ENCODE results near the gene SERTAD4.

The SERTAD4 gene

GRCh38 chr1:210231846-210232510 lies 618 bp upstream of the SERTAD4 start:
- DNase-seq (ENCODE audit: low read depth in 1 of 2, low spot score in 1 of 2), result no peak

GRCh38 chr1:210233216-210233494 lies 559 bp downstream of the SERTAD4 start:
- no peak for DNase-seq (ENCODE audit: low read depth in 1 of 2, low spot score in 1 of 2)

- no peak for DNase-seq (ENCODE audit: low read depth in 1 of 2, low spot score in 1 of 2)
Measured at GRCh38 chr1:210233495-210234328, 1.1 kb downstream of the SERTAD4 start.

- DNase-seq (ENCODE audit: low read depth in 1 of 2, low spot score in 1 of 2), result no peak
Measured at GRCh38 chr1:210234329-210234757, 1.7 kb downstream of the SERTAD4 start.

- no peak for DNase-seq (ENCODE audit: low read depth in 1 of 2, low spot score in 1 of 2)
Measured at GRCh38 chr1:210235363-210236053, 2.9 kb downstream of the SERTAD4 start.

- no peak for DNase-seq (ENCODE audit: low read depth in 1 of 2, low spot score in 1 of 2)
Measured at GRCh38 chr1:210236386-210236839, 3.8 kb downstream of the SERTAD4 start.

GRCh38 chr1:210236840-210237409 lies 4.3 kb downstream of the SERTAD4 start:
- no peak for DNase-seq (ENCODE audit: low read depth in 1 of 2, low spot score in 1 of 2)

- DNase-seq (ENCODE audit: low read depth in 1 of 2, low spot score in 1 of 2), result no peak
Measured at GRCh38 chr1:210237479-210237878, 4.9 kb downstream of the SERTAD4 start.

GRCh38 chr1:210237981-210238380 lies 5.4 kb downstream of the SERTAD4 start:
- DNase-seq (ENCODE audit: low read depth in 1 of 2, low spot score in 1 of 2), result no peak

GRCh38 chr1:210239349-210240111 lies 6.9 kb downstream of the SERTAD4 start:
- DNase-seq (ENCODE audit: low read depth in 1 of 2, low spot score in 1 of 2), result no peak

GRCh38 chr1:210241121-210241520 lies 8.5 kb downstream of the SERTAD4 start:
- DNase-seq (ENCODE audit: low read depth in 1 of 2, low spot score in 1 of 2), result no peak

GRCh38 chr1:210244746-210245367 lies 12.3 kb downstream of the SERTAD4 start:
- DNase-seq (ENCODE audit: low read depth in 1 of 2, low spot score in 1 of 2), result no peak

GRCh38 chr1:210246447-210246846 lies 13.9 kb downstream of the SERTAD4 start:
- DNase-seq (ENCODE audit: low read depth in 1 of 2, low spot score in 1 of 2), result no peak

- DNase-seq (ENCODE audit: low read depth in 1 of 2, low spot score in 1 of 2), result no peak
Measured at GRCh38 chr1:210248341-210248740, 15.7 kb downstream of the SERTAD4 start.

- DNase-seq (ENCODE audit: low read depth in 1 of 2, low spot score in 1 of 2), result no peak
Measured at GRCh38 chr1:210250665-210250997, 18.0 kb downstream of the SERTAD4 start.

GRCh38 chr1:210250998-210251679 lies 18.5 kb downstream of the SERTAD4 start:
- DNase-seq (ENCODE audit: low read depth in 1 of 2, low spot score in 1 of 2), result no peak

GRCh38 chr1:210251680-210252490 lies 19.3 kb downstream of the SERTAD4 start:
- DNase-seq (ENCODE audit: low read depth in 1 of 2, low spot score in 1 of 2), result no peak

GRCh38 chr1:210252621-210253051 lies 20.0 kb downstream of the SERTAD4 start:
- no peak for DNase-seq (ENCODE audit: low read depth in 1 of 2, low spot score in 1 of 2)

GRCh38 chr1:210254298-210254697 lies 21.7 kb downstream of the SERTAD4 start:
- DNase-seq (ENCODE audit: low read depth in 1 of 2, low spot score in 1 of 2), result no peak

Measured in activated CD4-positive, alpha-beta T cell treated with anti-CD3 and anti-CD28 coated beads, Interleukin-2, amount 50 U/mL, for 24 hours (primary cell).